ENCODE measurements around the gene SLC49A3.

DNA sequence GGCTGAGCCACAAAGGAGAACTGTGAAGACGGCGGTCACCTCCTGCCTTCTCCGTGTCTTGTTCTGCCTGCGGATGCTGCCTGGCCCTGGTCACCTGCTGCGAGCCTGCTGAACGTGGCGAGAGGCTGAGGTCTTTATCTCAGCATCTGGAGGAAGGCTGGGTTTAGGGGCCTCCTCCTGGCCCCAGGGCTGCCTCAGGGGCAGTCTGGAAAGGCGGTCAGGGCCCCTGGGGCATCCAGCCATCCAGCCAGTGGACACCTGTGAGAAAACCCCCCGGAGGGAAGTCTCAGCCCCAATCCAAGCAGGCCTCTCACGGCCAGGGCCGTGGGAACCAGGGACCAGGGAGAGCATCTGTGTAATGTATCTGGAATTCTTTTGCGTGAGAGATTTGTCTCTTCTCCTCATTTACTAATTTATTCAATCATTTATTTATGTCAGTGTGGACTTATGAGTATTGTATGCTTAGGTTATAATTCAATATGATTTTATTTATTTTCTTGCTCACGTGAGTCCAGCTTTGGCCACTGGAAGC is 52.3 kb downstream of the SLC49A3 start:
- TF ChIP-seq EZH2 (IDR thresholded peaks at IDR 0.05; ENCODE audit: insufficient read depth, poor library complexity, severe bottlenecking) (no peak), EZH2phosphoT487 (IDR thresholded peaks at IDR 0.05; ENCODE audit: insufficient read depth, low read depth) (no peak)
